NOMO-1 treated with dmso at 0.1 percent for 144 hours (cell line): Measurements from ENCODE around the gene INCENP.
A peak's percentile ranks its signal among the peaks of the same experiment; 100 is the strongest.
"Not testable (repeated sequence)": the region's sequence is repeated elsewhere in the genome, so short reads cannot be mapped to it uniquely, and the experiment has no call there.

Experiments used
- DNase-seq: peaks from one replicate; lab custom pipeline; 2025; ENCODE audit not compliant: unreplicated experiment; lab: John Stamatoyannopoulos, UW

Gene INCENP

GRCh38 chr11:62123669-62124185, at the start of gene INCENP:
TSS of gene INCENP (plus strand) at chr11:62124011. CDS start at chr11:62128162, 4,151 bp downstream.
- DNase-seq = peak; percentile 98

DNA sequence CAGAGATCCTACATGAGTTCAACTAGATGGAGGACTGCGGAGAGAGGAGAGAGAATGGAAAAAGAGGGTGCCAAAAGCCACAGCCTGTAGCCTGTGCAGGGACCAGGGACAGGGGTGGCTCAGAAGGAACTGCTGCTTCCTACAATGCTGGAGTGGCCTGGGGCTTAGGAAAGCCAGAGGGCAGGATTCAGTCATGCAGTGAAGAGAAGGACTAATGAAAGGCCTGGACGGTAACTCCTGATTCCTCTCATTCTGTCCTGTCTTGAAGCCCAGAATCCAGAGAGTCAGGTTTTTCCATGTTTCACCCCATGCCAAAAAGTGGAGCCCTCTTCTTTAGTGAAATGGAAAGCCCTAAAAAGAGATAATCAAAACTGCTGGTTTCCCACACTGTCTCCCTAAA, 48.4 kb upstream of the INCENP start:
- DNase-seq = no peak

DNA sequence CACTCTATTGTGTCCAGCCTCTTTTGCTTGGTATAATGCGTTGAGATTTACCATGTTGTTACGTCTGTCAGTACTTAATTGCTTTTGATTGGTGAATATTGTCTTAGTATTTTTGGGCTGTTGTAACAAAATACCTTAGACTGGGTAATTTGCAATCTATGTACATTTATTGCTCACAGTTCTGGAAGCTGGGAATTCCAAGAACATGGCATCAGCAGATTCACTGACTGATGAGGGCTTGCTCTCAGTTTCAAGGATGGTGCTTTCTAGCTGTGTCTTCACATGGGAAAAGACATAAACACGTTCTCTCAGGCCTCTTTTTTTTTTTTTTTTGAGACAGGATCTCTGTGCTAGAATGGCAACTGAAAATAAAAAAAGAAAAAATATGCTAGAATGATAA, 46.7 kb upstream of the INCENP start:
- DNase-seq = no peak

DNA sequence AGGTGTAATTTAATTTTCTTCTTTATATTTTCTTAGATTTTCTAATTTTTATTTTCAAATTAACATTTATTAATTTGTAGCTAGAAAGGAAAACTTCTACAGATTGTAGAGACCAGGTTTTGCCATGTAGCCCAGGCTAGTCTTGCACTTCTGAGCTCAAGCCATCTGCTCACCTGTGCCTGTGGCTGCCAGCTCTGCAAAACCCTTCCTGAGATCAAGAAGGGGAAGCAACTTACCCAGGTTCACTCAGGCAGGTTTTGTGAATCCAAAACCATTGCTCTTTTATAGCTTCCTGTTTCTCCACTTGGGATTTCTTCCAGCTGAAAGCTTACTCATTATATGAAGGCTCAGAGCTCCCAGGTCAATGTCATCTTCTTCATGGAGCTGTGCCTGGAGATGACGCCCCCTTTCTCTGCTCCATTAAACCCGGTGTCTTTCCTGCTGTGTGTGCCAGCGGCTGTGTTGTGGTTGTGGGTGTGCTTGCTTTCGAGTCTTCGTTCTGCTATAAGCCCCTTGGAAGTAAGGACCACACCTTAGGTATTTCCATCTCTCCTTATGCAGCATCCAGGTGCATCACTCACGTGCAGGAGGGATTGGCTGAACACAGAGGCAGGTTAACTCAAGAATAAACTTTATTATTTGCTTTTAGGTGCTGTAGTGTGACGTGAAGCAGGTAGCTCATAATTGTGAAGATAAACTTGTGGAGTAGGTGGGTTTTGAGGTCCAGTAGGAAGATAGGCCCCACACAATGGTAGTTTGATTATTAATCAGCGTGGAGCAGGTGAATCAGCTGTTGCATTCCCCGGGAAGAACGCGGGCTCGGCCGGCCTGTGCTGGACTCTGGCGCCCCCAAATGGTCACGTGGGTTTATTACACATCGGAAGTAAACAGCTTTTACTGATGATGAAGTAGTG, 42.2 kb upstream of the INCENP start:
- peak; percentile 39 for DNase-seq

DNA sequence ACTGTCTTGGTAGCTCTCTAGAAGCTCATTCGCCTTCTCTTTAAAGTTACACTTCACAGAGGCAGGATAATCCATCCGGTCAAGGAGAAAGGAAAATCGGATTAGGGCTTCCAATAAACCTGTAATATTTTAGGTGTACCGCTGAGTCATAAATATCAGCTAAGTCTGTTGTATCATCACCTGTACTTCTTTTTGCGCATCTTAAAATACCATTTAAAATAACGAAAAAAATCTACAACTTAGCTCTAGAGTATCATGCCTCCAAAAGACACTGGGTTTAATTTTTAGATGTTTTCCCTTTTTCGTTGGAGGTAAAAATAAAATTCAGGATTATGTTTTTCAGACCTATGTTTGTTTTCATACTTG, 41.5 kb upstream of the INCENP start:
- DNase-seq = no peak

- not testable (repeated sequence) for DNase-seq
Measured at GRCh38 chr11:62084801-62085200, 39.0 kb upstream of the INCENP start.

- DNase-seq = no peak
Measured at GRCh38 chr11:62087694-62088093, 36.1 kb upstream of the INCENP start.

DNA sequence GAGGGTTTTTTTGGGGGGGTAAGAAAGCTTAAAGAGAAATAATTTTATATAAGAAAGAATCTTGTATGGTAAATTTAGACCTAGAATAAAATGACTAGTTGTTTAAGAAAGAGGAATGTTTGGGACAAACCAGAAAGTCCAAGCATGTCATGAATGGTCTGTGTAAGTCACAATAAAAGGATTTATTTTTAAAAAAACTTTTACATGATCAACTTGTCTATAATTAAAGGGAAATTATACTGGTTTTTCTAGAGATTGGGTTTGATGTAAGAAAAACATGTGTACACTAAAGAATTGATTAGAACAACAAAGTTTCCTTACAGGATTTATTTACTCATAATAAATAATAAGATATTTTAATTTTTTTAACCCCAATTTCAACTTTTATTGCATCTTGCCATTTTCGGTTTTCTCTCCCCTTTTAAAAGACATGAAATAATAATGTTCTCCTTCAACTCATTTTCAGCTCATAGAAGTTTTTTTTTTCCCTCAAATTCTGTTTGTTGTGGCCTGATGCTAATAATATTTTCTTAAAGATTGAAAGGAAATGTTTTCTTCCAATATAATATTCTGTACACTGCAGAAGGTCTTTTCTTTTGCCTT, 35.4 kb upstream of the INCENP start:
- DNase-seq = no peak

DNA sequence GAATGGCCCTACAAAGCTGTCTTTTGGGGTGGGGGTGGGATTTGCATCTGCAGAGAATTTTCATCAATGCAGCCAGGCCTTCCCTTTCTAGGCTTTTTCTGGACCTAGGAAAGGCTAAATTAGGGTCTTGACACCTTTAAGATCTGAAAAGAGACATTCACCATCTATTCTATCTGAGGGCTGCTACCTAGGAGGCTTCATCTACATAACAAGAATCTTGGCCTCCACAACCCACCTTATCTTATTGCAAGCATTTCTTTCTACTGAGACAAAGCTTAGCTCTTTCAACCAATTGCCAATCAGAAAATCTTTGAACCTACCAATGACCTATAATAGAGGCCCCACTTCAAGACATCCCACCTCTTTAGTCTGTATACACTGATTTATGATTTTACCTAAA, 20.7 kb upstream of the INCENP start:
- DNase-seq = no peak

GRCh38 chr11:62103986-62104385, 19.8 kb upstream of the INCENP start:
- no peak for DNase-seq

GRCh38 chr11:62104816-62105653, 18.8 kb upstream of the INCENP start:
- no peak for DNase-seq

DNA sequence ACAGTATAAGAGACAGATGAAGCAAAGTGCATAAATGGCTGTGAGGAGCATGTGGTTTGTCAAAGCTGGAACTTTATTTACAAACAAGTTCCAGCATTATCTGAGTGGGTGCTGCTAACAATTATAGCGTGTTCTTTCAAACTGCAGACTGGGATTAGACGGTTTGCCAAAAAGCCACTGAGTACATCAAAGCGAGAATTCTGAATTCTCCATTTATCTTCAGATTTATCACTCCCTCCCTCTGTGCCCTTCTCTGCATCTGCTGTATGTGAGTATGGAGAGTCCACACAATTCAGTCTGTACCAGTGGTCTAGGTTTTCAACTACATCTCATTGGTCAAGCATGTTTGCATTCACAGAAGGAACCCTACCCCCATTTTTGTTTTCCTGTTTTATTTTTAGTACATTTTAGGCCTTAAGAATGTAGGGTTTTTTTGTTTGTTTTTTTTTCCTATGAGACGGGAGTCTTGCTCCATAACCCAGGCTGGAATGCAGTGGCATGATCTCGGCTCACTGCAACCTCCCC, 18.1 kb upstream of the INCENP start:
- DNase-seq = no peak

DNA sequence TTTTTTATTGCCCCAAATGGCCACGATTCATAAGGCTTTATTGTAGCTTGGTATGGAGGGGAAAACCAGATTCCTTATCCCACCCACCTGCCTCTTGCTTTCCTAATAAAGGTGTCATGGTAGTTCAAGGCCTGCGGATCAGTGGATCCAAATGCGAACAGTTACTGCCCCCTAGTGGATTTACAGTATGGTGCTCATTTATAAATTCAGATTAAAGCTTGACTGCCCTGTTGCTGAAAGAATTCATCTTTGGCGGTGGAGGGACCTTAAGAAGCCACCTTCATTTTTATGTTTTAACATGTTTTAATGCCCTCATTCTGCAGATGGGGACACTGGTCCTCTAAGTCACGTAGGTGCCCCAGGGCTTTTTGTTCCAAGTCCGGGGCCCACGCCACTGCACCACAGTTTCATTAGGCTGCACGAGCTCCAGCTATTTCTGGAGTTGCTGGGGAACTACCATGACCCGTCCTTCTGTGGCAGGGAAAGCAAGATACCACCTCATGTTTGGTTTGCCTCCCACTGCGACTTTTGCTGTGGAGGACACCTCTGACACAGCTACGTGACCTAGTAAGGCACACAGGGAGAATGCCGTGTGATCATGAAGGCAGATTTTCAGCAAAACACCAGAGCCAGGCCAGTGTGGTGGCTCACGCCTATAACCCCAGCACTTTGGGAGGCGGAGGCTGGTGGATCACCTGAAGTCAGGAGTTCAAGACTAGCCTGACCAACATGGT, 15.6 kb upstream of the INCENP start:
- peak; percentile 30 for DNase-seq

DNA sequence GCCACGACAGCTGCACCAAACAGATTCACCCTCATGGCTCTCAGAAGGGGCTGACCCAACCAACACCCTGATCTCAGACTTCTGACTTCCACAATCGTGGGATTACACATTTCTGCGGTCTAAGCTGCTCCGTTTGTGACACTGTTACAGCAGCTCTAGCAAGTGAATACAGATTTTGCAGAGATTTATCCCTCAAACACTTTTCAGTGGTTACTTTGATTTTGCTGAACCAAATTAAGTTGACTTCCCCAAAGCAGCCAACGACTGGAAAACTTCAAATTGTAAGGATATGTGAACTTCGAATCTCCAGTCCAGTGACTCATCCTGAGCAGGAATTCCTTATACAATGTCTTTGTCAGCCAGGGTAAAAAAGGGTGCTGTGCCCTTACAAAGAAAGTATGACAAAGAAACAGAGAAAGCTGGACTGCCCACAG, 14.8 kb upstream of the INCENP start:
- no peak for DNase-seq

- DNase-seq = no peak
Measured at GRCh38 chr11:62115085-62115694, 8.6 kb upstream of the INCENP start.

GRCh38 chr11:62116451-62116850, 7.4 kb upstream of the INCENP start:
- DNase-seq = no peak

GRCh38 chr11:62119569-62119968, 4.2 kb upstream of the INCENP start:
- DNase-seq = no peak

- no peak for DNase-seq
Measured at GRCh38 chr11:62120001-62120400, 3.8 kb upstream of the INCENP start.

GRCh38 chr11:62120431-62120830, 3.4 kb upstream of the INCENP start:
- no peak for DNase-seq

GRCh38 chr11:62122076-62122475, 1.7 kb upstream of the INCENP start:
- DNase-seq = no peak
